Measurements from ENCODE around the gene NEK3.

GRCh38 chr13:52097197-52097596, 62.2 kb downstream of the NEK3 start:
- no peak for TF ChIP-seq CTCF (conservative IDR thresholded peaks at IDR 0.05; ENCODE audit: low read depth, low read length)
- no peak for TF ChIP-seq EZH2 (IDR thresholded peaks at IDR 0.05; ENCODE audit: low read length, unreplicated experiment)
- TF ChIP-seq EZH2phosphoT487 (IDR thresholded peaks at IDR 0.05; ENCODE audit: borderline replicate concordance, low read length): no peak
